ENCODE data around the gene LBP.

- peak; percentile 79 to 87 for TF ChIP-seq CTCF (conservative IDR thresholded peaks at IDR 0.05; ENCODE audit: low read depth in 2 of 2)
- no peak for TF ChIP-seq POLR2AphosphoS5 (IDR thresholded peaks at IDR 0.05; ENCODE audit: low read depth)
- TF ChIP-seq ZNF114 (CRISPR knock-in tag; IDR thresholded peaks at IDR 0.05) = no peak
- TF ChIP-seq EZH2 (IDR thresholded peaks at IDR 0.05; ENCODE audit: low read depth, unreplicated experiment) = no peak
- no peak for TF ChIP-seq EZH2phosphoT487 (IDR thresholded peaks at IDR 0.05; ENCODE audit: unreplicated experiment)
- TF ChIP-seq REST (IDR thresholded peaks at IDR 0.05; ENCODE audit: unreplicated experiment) = no peak
Measured at GRCh38 chr20:38321959-38322598, 24.2 kb upstream of the LBP start.

Measured in GM23338 (cell line).